ENCODE measurements around the gene SMIM12.

SMIM12 gene

GRCh38 chr1:34876406-34876805 is 16.9 kb upstream of the SMIM12 start:
- DNase-seq: no peak

- no peak for DNase-seq
Measured at GRCh38 chr1:34874296-34874952, 14.9 kb upstream of the SMIM12 start.

GRCh38 chr1:34872133-34872503 is 12.6 kb upstream of the SMIM12 start:
- no peak for DNase-seq

GRCh38 chr1:34871443-34872132 is 12.0 kb upstream of the SMIM12 start:
- no peak for DNase-seq

GRCh38 chr1:34870395-34870794 is 10.8 kb upstream of the SMIM12 start:
- DNase-seq: no peak

GRCh38 chr1:34869760-34870159 is 10.2 kb upstream of the SMIM12 start:
- no peak for DNase-seq

GRCh38 chr1:34868230-34869049 is 8.9 kb upstream of the SMIM12 start:
- DNase-seq: no peak

GRCh38 chr1:34867415-34867814 is 7.9 kb upstream of the SMIM12 start:
- DNase-seq: no peak

GRCh38 chr1:34866762-34867109 is 7.2 kb upstream of the SMIM12 start:
- DNase-seq: no peak

GRCh38 chr1:34865981-34866761 is 6.6 kb upstream of the SMIM12 start:
- DNase-seq: peak; percentile 88

- DNase-seq: no peak
Measured at GRCh38 chr1:34865573-34865972, 6.0 kb upstream of the SMIM12 start.

- DNase-seq: no peak
Measured at GRCh38 chr1:34864759-34865158, 5.2 kb upstream of the SMIM12 start.

GRCh38 chr1:34863501-34863900 is 4.0 kb upstream of the SMIM12 start:
- DNase-seq: no peak

GRCh38 chr1:34858901-34859445 is 576 bp downstream of the SMIM12 start:
- DNase-seq: no peak

GRCh38 chr1:34856697-34857096 is 2.9 kb downstream of the SMIM12 start:
- no peak for DNase-seq

- peak; percentile 60 for DNase-seq
Measured at GRCh38 chr1:34852677-34853217, 6.8 kb downstream of the SMIM12 start.

- no peak for DNase-seq
Measured at GRCh38 chr1:34851431-34852105, 8.0 kb downstream of the SMIM12 start.

GRCh38 chr1:34850382-34850781 is 9.2 kb downstream of the SMIM12 start:
- DNase-seq: no peak

- DNase-seq: no peak
Measured at GRCh38 chr1:34847094-34847493, 12.5 kb downstream of the SMIM12 start.

GRCh38 chr1:34846265-34846664 is 13.3 kb downstream of the SMIM12 start:
- DNase-seq: no peak

- DNase-seq: no peak
Measured at GRCh38 chr1:34845131-34845901, 14.2 kb downstream of the SMIM12 start.

All from right kidney (tissue), 1 donor.